Bronchial epithelial cell (primary cell): Measurements from ENCODE around the gene LTA. TPM values are rescaled to one million over a fixed set of nuclear protein-coding genes. Genes with fewer than 3 reads are reported as not detected.

Experiments used
- DNase-seq: peaks from one replicate; pipeline ENCODE4 v3.0.0-alpha.2; 2010; ENCODE audit warnings: low read depth
- FAIRE-seq: peaks from 2 replicates; lab custom pipeline; 2011; peaks lifted over from hg19 to GRCh38; lab: Jason Lieb, UNC
- H3K27me3 ChIP-seq: 2 replicates; pipeline ENCODE4 v1.5.1; 2011; ENCODE audit warnings: low read length; ENCODE audit not compliant: control insufficient read depth, insufficient read depth
- H3K36me3 ChIP-seq: 2 replicates; pipeline ENCODE4 v1.5.1; 2011; ENCODE audit warnings: low read length; ENCODE audit not compliant: control insufficient read depth, insufficient read depth
- H3K4me3 ChIP-seq: 2 replicates; pipeline ENCODE4 v1.5.1; 2011; ENCODE audit warnings: mild to moderate bottlenecking, low read depth, low read length, control low read depth
- total RNA-seq: library from RNA; depleted of rRNA; stranded (reverse); fragments of >200 nt; gene quantifications from 2 replicates; pipeline ENCODE4 v1.2.1, GENCODE V29; 2014
- TF ChIP-seq, protein P1 (sequence below): IDR thresholded peaks from 2 replicates; pipeline ENCODE4 v1.5.1; 2011; ENCODE audit warnings: mild to moderate bottlenecking, moderate library complexity, low read length, control low read depth, inconsistent platforms; ENCODE audit not compliant: insufficient read depth, severe bottlenecking

LTA gene
- total RNA-seq, 1 donor from 2014 or later: not detected

DNA sequence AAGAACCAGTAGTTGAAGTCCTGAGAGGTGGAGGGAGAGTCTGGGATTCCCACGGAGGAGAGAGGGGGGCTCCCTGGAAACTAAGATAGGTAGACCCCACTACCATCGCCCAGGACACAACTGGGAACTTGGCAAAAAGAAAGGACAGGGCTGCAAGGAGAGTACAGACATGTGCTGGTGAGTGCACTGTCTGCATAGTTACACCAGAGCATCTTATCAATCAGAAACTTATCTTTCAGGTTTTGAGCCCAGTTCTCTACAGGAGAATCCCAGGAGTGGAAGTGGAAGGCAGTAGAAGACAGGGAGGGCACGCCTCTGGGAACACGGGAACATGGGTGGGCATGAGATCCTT, 12.5 kb upstream of the LTA start:
- H3K36me3 ChIP-seq: peaks cover 15% of the 10 kb centered on the region
- no peak overlapping the region for H3K4me3 ChIP-seq
- H3K27me3 ChIP-seq: no peaks in the 10 kb centered on the region
- TF ChIP-seq, protein P1, sequence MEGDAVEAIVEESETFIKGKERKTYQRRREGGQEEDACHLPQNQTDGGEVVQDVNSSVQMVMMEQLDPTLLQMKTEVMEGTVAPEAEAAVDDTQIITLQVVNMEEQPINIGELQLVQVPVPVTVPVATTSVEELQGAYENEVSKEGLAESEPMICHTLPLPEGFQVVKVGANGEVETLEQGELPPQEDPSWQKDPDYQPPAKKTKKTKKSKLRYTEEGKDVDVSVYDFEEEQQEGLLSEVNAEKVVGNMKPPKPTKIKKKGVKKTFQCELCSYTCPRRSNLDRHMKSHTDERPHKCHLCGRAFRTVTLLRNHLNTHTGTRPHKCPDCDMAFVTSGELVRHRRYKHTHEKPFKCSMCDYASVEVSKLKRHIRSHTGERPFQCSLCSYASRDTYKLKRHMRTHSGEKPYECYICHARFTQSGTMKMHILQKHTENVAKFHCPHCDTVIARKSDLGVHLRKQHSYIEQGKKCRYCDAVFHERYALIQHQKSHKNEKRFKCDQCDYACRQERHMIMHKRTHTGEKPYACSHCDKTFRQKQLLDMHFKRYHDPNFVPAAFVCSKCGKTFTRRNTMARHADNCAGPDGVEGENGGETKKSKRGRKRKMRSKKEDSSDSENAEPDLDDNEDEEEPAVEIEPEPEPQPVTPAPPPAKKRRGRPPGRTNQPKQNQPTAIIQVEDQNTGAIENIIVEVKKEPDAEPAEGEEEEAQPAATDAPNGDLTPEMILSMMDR: no peak
- no peak for DNase-seq
- no peak for FAIRE-seq

DNA sequence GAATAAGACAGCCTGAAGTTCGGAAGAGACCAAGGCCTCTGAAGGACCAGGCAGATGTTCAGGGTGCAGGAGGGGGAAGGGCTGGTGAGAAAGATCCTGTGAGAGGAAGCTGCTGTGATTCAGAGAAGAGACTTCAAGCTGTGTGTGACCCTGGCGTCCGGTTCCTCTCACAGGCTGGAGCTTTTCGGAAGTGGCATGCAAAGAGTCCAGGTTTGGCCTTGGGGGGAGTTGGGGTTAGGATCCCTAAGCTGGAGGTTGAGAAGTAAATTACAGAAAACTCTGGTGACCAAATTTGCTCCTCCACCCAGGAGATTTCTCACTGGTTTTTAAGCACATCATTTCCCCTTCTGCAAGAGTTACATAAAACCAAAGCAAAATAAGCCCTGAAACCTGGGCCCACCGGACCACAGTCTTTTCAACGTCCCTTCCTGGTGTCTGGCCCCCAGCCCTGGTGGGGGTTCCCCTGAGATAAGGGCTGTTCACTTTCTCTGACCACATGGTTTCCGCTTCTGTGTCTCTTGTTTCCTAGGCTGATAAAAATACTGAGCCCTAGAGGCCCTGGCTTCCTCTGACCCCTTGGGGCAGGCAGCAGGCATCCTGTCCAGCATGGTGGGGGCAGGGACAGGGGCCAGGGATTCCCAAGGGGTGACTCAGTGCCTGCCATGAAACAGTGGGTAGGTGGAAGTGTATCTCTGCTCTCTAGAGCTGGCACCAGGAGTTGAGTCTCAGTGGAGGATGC, 12.0 kb upstream of the LTA start:
- TF ChIP-seq, protein P1: no peak
- DNase-seq: peak; percentile 44
- peaks cover 15% of the 10 kb centered on the region for H3K36me3 ChIP-seq
- H3K27me3 ChIP-seq: no peaks in the 10 kb centered on the region
- no peak for FAIRE-seq
- H3K4me3 ChIP-seq: no peak overlapping the region

DNA sequence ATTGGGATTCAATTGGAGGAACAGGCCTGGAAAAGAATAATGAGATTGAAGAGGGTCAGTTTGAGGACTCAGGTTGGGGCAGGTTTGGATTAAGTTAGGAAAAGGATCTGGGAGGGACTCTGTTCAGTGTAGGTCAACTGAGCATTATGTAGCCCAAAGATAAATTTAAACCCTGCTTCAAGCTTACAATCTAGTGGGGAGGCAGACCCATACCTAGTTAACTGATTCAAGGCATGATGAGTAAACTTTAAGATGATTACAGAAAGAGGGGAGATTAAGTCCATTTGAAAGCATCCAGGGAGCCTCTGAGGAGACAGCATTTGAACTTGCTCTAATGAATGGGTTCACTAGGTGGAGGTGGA, 11.4 kb upstream of the LTA start:
- DNase-seq (no peak), FAIRE-seq (no peak)
- Histone ChIP-seq H3K27me3 (no peaks in the 10 kb centered on the region), H3K4me3 (no peak overlapping the region), H3K36me3 (peaks cover 15% of the 10 kb centered on the region)
- TF ChIP-seq, protein P1: no peak

DNA sequence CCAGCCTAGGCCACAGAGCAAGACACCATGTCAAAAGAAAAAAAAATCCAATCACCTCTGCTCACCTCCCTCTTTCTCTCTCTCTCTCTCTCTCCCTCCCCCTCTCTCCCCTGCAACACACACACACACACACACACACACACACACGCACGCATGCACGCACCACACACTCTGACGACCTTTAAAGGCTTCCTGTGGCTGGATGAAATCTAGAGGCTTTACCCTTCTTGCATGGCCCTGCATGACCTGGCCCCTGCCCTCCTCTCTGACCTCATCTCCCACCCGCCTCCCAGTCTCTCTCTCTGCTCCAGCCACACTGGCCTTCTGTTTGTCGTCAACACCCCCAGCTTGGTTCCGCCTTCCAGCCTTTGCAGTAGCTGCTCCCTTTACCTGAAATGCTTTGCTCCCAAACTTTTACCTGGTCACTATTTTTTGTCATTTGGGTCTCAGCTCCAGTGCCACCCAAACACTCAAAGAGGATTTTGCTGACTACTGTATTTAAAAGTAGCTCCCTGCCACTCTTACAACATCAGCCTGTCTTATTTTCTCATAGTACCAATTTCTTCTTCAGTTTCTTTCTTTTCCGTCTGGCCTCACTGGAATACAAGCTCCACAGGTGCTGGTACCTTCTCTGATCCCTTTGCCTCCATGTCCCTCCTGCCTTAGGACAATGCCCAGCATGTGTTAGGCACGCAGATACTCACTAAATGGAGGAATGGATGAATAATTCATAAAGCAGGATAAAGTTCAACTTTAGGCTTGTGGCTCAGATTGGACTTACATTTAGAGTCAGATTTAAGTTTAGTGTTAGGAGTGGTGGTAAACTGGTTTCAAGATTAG, 4.3 kb upstream of the LTA start:
- no peak for DNase-seq

DNA sequence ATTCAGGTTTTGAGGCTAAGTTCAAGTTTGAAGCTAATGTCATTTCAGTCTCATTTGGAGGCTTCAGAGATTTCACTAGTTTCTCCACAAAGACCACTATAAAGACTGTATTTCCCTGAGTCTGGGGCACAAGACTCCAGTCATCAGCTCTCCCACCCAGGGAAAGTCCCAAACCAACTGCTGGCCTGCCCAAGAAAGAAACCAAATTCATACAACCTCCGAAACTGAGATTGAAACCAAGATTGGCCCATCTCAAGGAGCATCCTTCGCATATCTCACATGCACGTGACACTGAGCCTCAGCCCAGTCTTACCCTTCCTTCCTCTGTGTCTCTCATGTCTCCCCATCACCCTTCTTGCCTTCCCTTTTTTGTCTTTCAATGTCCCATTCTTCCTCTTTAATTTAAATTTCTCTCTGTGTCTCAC, 3.5 kb upstream of the LTA start:
- no peak for FAIRE-seq

More for the DNA sequence above, 4.3 kb upstream of the LTA start:
- Histone ChIP-seq H3K36me3 (no peaks in the 10 kb centered on the region), H3K4me3 (no peak overlapping the region), H3K27me3 (no peaks in the 10 kb centered on the region)
- FAIRE-seq: no peak
- TF ChIP-seq, protein P1: no peak

More for the DNA sequence above, 3.5 kb upstream of the LTA start:
- Histone ChIP-seq H3K27me3 (no peaks in the 10 kb centered on the region), H3K4me3 (no peak overlapping the region), H3K36me3 (no peaks in the 10 kb centered on the region)
- DNase-seq: no peak
- TF ChIP-seq, protein P1: no peak
